ENCODE results near the gene GJC2. TPM values are rescaled to one million over a fixed set of nuclear protein-coding genes. Genes with fewer than 3 reads are reported as not detected.

Gene GJC2
- total RNA-seq (1.6 TPM), polyA plus RNA-seq (ENCODE audit: insufficient read depth in 1 of 8, insufficient read length in 8 of 8, low replicate concordance in 1 of 8) (1 to 10 TPM in 7 of 8 donors, under 1 TPM in 1; 0.94 to 1.5 (median 1.3) TPM)
- long read RNA-seq, donor 1 = 0 reads
- long read RNA-seq, donor 2 = 0 reads
- long read RNA-seq, donor 3 = 0 reads
- long read RNA-seq, donor 4 = 0 reads
- long read RNA-seq, donor 5 = 0 reads
- long read RNA-seq, donor 6 = 0 reads
- long read RNA-seq, donor 7 = 0 reads
- long read RNA-seq, donor 8 = 0 reads
- long read RNA-seq, donor 9 = 0 reads
- long read RNA-seq, donor 10 = 0 reads
- long read RNA-seq, donor 11 = 0 reads

DNA sequence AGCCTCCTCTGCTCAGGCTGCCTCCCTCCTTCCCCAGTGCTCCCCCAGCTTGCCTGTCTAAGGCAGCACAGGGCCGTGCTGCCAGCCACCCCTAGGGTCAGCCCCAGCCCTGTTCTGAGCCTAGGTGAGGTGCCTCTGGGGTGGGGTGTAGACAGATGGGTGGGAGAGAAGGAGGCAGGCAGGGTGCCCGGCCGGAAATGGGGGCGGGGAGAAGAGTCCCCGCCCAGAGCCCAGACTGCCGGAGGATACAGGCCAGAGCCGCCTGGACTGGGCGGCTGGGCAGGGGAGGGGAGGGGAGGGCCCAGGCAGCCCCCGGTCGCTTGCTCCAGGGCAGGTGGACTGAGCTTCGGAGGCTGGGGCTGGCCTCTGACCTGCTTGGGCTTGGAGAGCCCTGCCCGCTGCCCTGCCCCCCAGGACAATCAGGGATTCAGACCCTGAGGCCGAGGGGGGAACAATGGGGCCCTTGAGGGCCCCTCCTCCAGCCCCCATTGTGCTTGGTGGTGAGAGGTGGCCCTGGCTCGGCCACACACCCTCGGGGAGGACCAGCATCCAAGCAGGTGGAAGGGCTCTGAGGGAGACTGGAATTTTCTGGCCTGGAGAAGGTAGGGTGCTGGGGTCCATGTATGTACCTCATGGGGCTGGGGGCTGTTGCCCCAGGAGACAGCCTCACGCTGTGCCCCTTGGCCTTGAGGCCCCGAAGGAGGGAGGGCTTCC, at the start of gene GJC2:
Gene GJC2, plus strand, starts transcription at position 525 of the 714 bp plus-strand sequence. CDS start 7,829 bp downstream, outside the sequence.
- WGBS (ENCODE audit: insufficient coverage) = 24% methylated on average over 12 of the region's 17 CpGs
- Histone ChIP-seq H3K27ac (ENCODE audit: low read length) (peak within 1 kb of the TSS; percentile 39), H3K4me3 (ENCODE audit: low read length) (no peak within 1 kb of the TSS), H3K4me1 (ENCODE audit: control insufficient read depth, insufficient read depth, low read length) (peaks cover 51% of the 10 kb centered on the region), H3K36me3 (ENCODE audit: control insufficient read depth, insufficient read depth, low read length) (peaks cover 37% of the 10 kb centered on the region), H3K9me3 (replicated peaks; ENCODE audit: control insufficient read depth, low read depth, low read length) (no peaks in the 10 kb centered on the region), H3K27me3 (ENCODE audit: control insufficient read depth, insufficient read depth, low read length) (no peaks in the 10 kb centered on the region)
- peak; percentile 62 for DNase-seq

DNA sequence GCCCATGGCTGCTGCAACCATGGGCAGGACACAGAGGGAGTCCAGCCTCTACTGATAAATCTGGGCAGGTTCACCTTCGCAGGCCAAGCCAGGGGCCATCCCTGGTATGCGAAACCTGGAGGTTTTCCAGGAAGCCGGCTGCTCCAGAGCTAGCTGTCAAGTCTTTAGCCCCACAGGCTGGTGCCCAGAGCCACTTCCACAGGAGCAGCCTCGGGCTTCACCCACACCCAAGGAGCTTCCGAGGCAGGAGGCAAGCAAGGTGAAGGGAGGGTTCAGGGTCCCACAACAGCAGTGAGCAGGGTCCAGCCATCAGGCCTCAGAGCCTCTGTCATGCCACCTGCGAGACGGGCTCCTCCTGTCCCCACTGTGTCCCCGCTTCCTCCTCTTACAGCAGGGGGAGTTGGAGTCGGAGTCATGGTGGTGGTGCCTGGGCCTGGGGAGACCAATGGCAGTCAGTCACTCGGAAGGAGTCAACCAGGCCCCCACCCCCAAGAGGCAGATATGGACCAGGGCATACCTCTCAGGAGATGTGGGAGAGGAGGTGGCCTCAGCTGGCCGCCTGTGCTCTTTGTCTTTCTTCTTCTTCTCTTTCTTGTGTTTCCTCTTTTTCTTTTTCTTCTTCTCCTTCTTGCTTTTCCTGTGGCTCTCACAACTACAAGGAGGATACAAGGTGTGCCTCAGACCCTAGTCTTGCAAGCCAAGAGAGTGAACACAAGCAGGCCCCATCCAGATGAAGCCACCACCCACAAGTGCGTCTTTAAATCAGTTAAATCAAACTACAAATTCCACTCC, 48.7 kb upstream of the GJC2 start:
- Histone ChIP-seq H3K4me1 (ENCODE audit: control insufficient read depth, insufficient read depth, low read length) (peaks cover 32% of the 10 kb centered on the region), H3K36me3 (ENCODE audit: control insufficient read depth, insufficient read depth, low read length) (peaks cover 55% of the 10 kb centered on the region), H3K4me3 (ENCODE audit: low read length) (no peak overlapping the region), H3K27ac (ENCODE audit: low read length) (no peak overlapping the region), H3K27me3 (ENCODE audit: control insufficient read depth, insufficient read depth, low read length) (no peaks in the 10 kb centered on the region), H3K9me3 (replicated peaks; ENCODE audit: control insufficient read depth, low read depth, low read length) (no peaks in the 10 kb centered on the region)
- 64% methylated on average over 7 of the region's 12 CpGs for WGBS (ENCODE audit: insufficient coverage)
- DNase-seq = no peak

- Histone ChIP-seq H3K4me3 (ENCODE audit: low read length) (peak overlapping the region; percentile 91), H3K4me1 (ENCODE audit: control insufficient read depth, insufficient read depth, low read length) (peaks cover 32% of the 10 kb centered on the region), H3K9me3 (replicated peaks; ENCODE audit: control insufficient read depth, low read depth, low read length) (no peaks in the 10 kb centered on the region), H3K36me3 (ENCODE audit: control insufficient read depth, insufficient read depth, low read length) (peaks cover 55% of the 10 kb centered on the region), H3K27me3 (ENCODE audit: control insufficient read depth, insufficient read depth, low read length) (no peaks in the 10 kb centered on the region), H3K27ac (ENCODE audit: low read length) (no peak overlapping the region)
- no peak for DNase-seq
- WGBS (ENCODE audit: insufficient coverage) = 55% methylated on average over 12 of the region's 15 CpGs
Observed at GRCh38 chr1:228101614-228101993, 48.1 kb upstream of the GJC2 start.

DNA sequence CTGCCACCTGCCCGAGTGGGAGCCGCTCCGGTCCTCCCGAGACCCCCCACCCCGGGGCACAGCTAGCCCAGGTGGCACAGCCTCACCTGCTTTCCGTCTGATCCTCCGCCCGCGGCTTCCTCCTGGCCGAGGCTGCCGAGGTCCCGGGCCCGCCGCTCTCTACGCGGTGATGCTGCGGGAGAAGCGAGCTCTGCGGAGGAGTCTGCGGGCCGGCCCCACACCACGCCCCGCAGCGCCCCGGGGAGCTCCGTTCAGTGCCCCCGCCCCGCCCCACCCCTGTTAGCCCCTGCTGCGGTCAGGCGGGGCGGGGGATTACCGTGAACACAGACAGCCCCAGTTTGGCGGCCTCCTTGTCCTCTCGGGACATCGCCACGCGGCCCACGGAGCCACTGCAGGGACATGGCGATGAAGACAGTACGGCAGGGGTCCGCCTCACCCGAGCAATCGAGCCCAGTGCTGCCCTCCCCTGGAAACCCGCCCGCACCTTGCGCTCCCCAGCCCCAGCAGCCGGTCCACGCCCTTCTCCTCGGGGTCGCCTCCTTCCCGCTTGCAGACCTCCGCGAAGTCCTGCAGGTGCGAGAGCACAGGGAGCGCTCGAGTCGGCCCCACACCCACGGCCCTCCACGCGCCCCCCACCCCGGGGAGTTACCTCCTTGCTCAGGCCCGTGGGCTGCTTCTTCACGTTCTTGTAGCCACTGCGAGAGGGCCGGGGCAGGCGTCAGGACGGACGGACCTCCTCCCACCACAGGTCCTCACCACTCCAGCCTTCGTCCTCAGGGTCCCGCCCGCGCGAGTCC, 47.5 kb upstream of the GJC2 start:
- peak overlapping the region; percentile 35 for H3K27ac ChIP-seq (ENCODE audit: low read length)
- WGBS (ENCODE audit: insufficient coverage) = 5% methylated on average over 65 of the region's 73 CpGs
- peak overlapping the region; percentile 91 for H3K4me3 ChIP-seq (ENCODE audit: low read length)
- H3K36me3 ChIP-seq (ENCODE audit: control insufficient read depth, insufficient read depth, low read length) = peaks cover 55% of the 10 kb centered on the region
- no peaks in the 10 kb centered on the region for H3K27me3 ChIP-seq (ENCODE audit: control insufficient read depth, insufficient read depth, low read length)
- DNase-seq = no peak
- H3K9me3 ChIP-seq (replicated peaks; ENCODE audit: control insufficient read depth, low read depth, low read length) = no peaks in the 10 kb centered on the region
- peaks cover 32% of the 10 kb centered on the region for H3K4me1 ChIP-seq (ENCODE audit: control insufficient read depth, insufficient read depth, low read length)

- H3K9me3 ChIP-seq (replicated peaks; ENCODE audit: control insufficient read depth, low read depth, low read length) = no peaks in the 10 kb centered on the region
- H3K4me3 ChIP-seq (ENCODE audit: low read length) = peak within 1 kb of the TSS; percentile 91
- WGBS (ENCODE audit: insufficient coverage) = under 1% methylated on average over 104 of the region's 104 CpGs
- H3K27ac ChIP-seq (ENCODE audit: low read length) = peak within 1 kb of the TSS; percentile 91
- H3K4me1 ChIP-seq (ENCODE audit: control insufficient read depth, insufficient read depth, low read length) = peaks cover 33% of the 10 kb centered on the region
- peaks cover 53% of the 10 kb centered on the region for H3K36me3 ChIP-seq (ENCODE audit: control insufficient read depth, insufficient read depth, low read length)
- H3K27me3 ChIP-seq (ENCODE audit: control insufficient read depth, insufficient read depth, low read length) = no peaks in the 10 kb centered on the region
- peak; percentile 97 for DNase-seq
Observed at GRCh38 chr1:228102791-228103620, 46.7 kb upstream of the GJC2 start, which contains the start of gene C1orf35. Gene C1orf35, minus strand, starts transcription at chr1:228103325. Its CDS starts 98 bp downstream, at chr1:228103227.

GRCh38 chr1:228104526-228105269, 45.0 kb upstream of the GJC2 start:
- Histone ChIP-seq H3K9me3 (replicated peaks; ENCODE audit: control insufficient read depth, low read depth, low read length) (no peaks in the 10 kb centered on the region), H3K4me3 (ENCODE audit: low read length) (no peak overlapping the region), H3K4me1 (ENCODE audit: control insufficient read depth, insufficient read depth, low read length) (peaks cover 43% of the 10 kb centered on the region), H3K27ac (ENCODE audit: low read length) (no peak overlapping the region), H3K27me3 (ENCODE audit: control insufficient read depth, insufficient read depth, low read length) (no peaks in the 10 kb centered on the region), H3K36me3 (ENCODE audit: control insufficient read depth, insufficient read depth, low read length) (peaks cover 37% of the 10 kb centered on the region)
- 66% methylated on average over 7 of the region's 7 CpGs for WGBS (ENCODE audit: insufficient coverage)
- no peak for DNase-seq

- H3K4me1 ChIP-seq (ENCODE audit: control insufficient read depth, insufficient read depth, low read length) = peaks cover 50% of the 10 kb centered on the region
- no peak for DNase-seq
- H3K27ac ChIP-seq (ENCODE audit: low read length) = no peak overlapping the region
- 69% methylated on average over 8 of the region's 9 CpGs for WGBS (ENCODE audit: insufficient coverage)
- no peaks in the 10 kb centered on the region for H3K9me3 ChIP-seq (replicated peaks; ENCODE audit: control insufficient read depth, low read depth, low read length)
- H3K27me3 ChIP-seq (ENCODE audit: control insufficient read depth, insufficient read depth, low read length) = no peaks in the 10 kb centered on the region
- H3K4me3 ChIP-seq (ENCODE audit: low read length) = no peak overlapping the region
- H3K36me3 ChIP-seq (ENCODE audit: control insufficient read depth, insufficient read depth, low read length) = peaks cover 32% of the 10 kb centered on the region
Observed at GRCh38 chr1:228105270-228105995, 44.3 kb upstream of the GJC2 start.

DNA sequence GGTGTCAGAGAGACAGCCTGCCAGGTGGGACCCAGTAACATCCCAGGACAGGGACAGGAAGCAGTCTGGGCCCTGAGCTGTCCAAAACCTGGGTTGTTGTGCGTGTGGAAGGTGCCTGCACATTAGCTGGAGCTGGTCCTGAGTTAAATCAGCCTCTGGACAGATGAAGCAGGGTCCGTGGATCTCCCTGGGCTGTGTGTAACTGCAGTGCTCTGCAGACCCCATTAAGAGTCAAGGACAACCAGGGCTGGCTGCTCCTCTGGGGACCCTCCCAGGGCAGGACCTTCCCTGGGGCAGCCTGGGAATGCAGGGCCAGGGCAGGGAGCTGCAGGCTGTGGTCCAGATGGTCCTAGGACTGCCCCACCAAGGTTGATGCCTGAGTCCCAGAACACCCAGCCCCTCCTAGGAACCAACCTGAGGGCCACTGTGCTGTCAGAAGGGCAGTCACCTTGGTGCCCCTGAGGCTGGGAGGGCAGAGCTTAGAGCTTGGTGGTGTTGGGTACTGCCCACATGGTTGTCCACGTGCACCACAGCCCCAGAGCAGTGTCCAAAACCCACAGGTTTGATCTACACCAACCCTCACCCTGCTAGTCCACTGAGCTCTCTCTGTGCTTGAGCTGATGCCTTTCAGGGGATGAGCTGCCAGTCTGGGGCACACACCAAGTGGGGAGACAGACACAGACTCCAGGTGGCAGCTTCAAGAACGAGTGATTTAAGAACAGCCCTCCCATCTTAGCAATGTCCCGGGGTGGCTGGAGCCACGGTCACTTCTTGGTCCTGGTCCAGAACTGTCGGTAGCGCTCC, 43.5 kb upstream of the GJC2 start:
- Histone ChIP-seq H3K27me3 (ENCODE audit: control insufficient read depth, insufficient read depth, low read length) (no peaks in the 10 kb centered on the region), H3K27ac (ENCODE audit: low read length) (no peak overlapping the region), H3K9me3 (replicated peaks; ENCODE audit: control insufficient read depth, low read depth, low read length) (no peaks in the 10 kb centered on the region), H3K4me3 (ENCODE audit: low read length) (no peak overlapping the region), H3K4me1 (ENCODE audit: control insufficient read depth, insufficient read depth, low read length) (peaks cover 47% of the 10 kb centered on the region), H3K36me3 (ENCODE audit: control insufficient read depth, insufficient read depth, low read length) (peaks cover 25% of the 10 kb centered on the region)
- 88% methylated on average over 6 of the region's 8 CpGs for WGBS (ENCODE audit: insufficient coverage)
- DNase-seq = no peak

Data from muscle of leg (tissue), 16 donors.